Activated naive CD4-positive, alpha-beta T cell (primary cell): ENCODE measurements around the gene PLXNB2.

Experiments used
- DNase-seq, 4 experiments: peaks; one replicate each; lab custom pipeline; 2025; lab: John Stamatoyannopoulos, UW

The PLXNB2 gene

GRCh38 chr22:50312371-50312770 lies 4.9 kb upstream of the PLXNB2 start:
- DNase-seq: no peak

- no peak for DNase-seq
Observed at GRCh38 chr22:50311606-50312351, 4.3 kb upstream of the PLXNB2 start.

- DNase-seq: no peak
Observed at GRCh38 chr22:50310949-50311444, 3.6 kb upstream of the PLXNB2 start.

- DNase-seq: no peak
Observed at GRCh38 chr22:50310031-50310722, 2.7 kb upstream of the PLXNB2 start.

GRCh38 chr22:50309601-50309991 lies 2.1 kb upstream of the PLXNB2 start:
- no peak for DNase-seq

- DNase-seq: no peak
Observed at GRCh38 chr22:50308986-50309600, 1.6 kb upstream of the PLXNB2 start.

GRCh38 chr22:50308597-50308935 lies 1.1 kb upstream of the PLXNB2 start:
- no peak for DNase-seq

GRCh38 chr22:50307890-50308596 lies 597 bp upstream of the PLXNB2 start:
- no peak for DNase-seq

GRCh38 chr22:50305923-50306566 lies 1.4 kb downstream of the PLXNB2 start:
- DNase-seq: no peak

- no peak for DNase-seq
Observed at GRCh38 chr22:50305393-50305922, 2.0 kb downstream of the PLXNB2 start.

- no peak for DNase-seq
Observed at GRCh38 chr22:50304528-50305392, 2.7 kb downstream of the PLXNB2 start.

GRCh38 chr22:50303848-50304527 lies 3.5 kb downstream of the PLXNB2 start:
- DNase-seq: no peak

- DNase-seq: no peak
Observed at GRCh38 chr22:50303515-50303847, 4.0 kb downstream of the PLXNB2 start.

GRCh38 chr22:50302564-50302963 lies 4.9 kb downstream of the PLXNB2 start:
- no peak for DNase-seq

GRCh38 chr22:50302041-50302541 lies 5.4 kb downstream of the PLXNB2 start:
- no peak for DNase-seq

GRCh38 chr22:50301581-50301991 lies 5.9 kb downstream of the PLXNB2 start:
- DNase-seq: no peak

GRCh38 chr22:50300620-50301257 lies 6.7 kb downstream of the PLXNB2 start:
- no peak for DNase-seq

GRCh38 chr22:50299785-50300619 lies 7.4 kb downstream of the PLXNB2 start:
- DNase-seq: no peak
